ENCODE measurements around the gene DGKQ. TPM values are rescaled to one million over a fixed set of nuclear protein-coding genes. Genes with fewer than 3 reads are reported as not detected.
"Not testable (repeated sequence)": the region's sequence is repeated elsewhere in the genome, so short reads cannot be mapped to it uniquely, and the experiment has no call there.

DGKQ gene
- polyA plus RNA-seq, 1 of the 3 experiments (the other 2 are of a cell fraction): 10.9 TPM

DNA sequence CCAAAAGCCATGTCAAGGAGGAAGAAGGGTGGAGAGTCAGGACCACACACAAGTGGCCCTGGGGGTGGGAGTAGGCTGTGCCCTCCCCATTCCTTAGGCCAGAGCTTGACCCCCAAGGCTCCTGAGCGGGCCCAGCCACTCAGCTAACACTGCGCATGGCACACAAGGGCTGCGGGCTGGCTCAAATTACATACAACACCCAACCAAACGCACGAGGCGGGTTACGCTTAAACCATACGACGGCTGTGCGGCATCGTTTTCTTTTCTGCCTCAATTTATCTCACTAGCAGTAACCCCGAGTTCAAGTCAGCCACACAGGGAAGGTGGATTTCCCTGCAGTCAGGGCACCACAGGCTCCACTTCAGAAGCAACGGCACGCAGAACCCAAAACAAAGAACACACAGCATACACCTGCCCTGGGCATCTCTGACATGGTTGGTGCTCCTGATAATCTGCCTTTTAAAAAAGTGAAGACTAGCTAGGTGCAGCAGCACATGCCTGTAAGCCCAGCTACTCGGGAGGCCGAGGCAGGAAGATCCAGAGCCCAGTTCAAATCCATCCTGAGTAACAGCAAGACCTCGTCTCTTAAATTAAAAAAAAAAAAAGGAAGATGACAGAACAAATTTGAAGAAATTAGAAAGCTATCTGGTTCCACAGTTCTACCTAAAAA lies 44.1 kb downstream of the DGKQ start:
- no peak overlapping the region for H3K27ac ChIP-seq (ENCODE audit: low read depth in 2 of 2, low read length in 1 of 2)
- peaks cover 5 to 21% of the 10 kb centered on the region in 2 experiments; a peak in 3 of 4 replicates for H3K4me1 ChIP-seq (ENCODE audit: control insufficient read depth in 1 of 2, insufficient read depth in 2 of 2, low read depth in 1 of 2, low read length in 1 of 2)
- peaks cover 77% of the 10 kb centered on the region for H3K79me2 ChIP-seq (ENCODE audit: insufficient read depth)
- no peak overlapping the region for H2AFZ ChIP-seq (ENCODE audit: low read depth)
- no peaks in the 10 kb centered on the region for H3K9me3 ChIP-seq
- no peak overlapping the region for H3K4me3 ChIP-seq (ENCODE audit: low read depth in 2 of 2, low read length in 1 of 2)
- no peaks in the 10 kb centered on the region for H3K9me2 ChIP-seq
- CTCF ChIA-PET: interaction anchor here (1.3 to 4.8 kb wide), 2 partner anchors 58 to 187 kb away, joined by 4 to 22 read pairs; partner anchors contain the start of gene IDUA
- H4K20me1 ChIP-seq (ENCODE audit: insufficient read depth): peaks cover 62% of the 10 kb centered on the region
- H3K27me3 ChIP-seq (ENCODE audit: insufficient read depth): no peaks in the 10 kb centered on the region
- H3K36me3 ChIP-seq (replicated peaks in 1 of 2; ENCODE audit: control insufficient read depth in 1 of 2, insufficient read depth in 2 of 2, low read length in 1 of 2): no peaks in the 10 kb centered on the region
- no peak overlapping the region for H3K4me2 ChIP-seq
- H3K9ac ChIP-seq: no peak overlapping the region
- H3F3A ChIP-seq (replicated peaks; ENCODE audit: insufficient read depth): peaks cover 5% of the 10 kb centered on the region
- WGBS (ENCODE audit: low lambda C conversion rate): 95% methylated on average over 15 of the region's 17 CpGs
- POLR2A ChIA-PET: no interaction called here
- TF ChIP-seq, protein P1, sequence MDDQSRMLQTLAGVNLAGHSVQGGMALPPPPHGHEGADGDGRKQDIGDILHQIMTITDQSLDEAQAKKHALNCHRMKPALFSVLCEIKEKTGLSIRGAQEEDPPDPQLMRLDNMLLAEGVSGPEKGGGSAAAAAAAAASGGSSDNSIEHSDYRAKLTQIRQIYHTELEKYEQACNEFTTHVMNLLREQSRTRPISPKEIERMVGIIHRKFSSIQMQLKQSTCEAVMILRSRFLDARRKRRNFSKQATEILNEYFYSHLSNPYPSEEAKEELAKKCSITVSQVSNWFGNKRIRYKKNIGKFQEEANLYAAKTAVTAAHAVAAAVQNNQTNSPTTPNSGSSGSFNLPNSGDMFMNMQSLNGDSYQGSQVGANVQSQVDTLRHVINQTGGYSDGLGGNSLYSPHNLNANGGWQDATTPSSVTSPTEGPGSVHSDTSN (IDR thresholded peaks at IDR 0.05): no peak
- no peak for TF ChIP-seq ELF1 (IDR thresholded peaks at IDR 0.05)
- TF ChIP-seq POLR2AphosphoS5 (IDR thresholded peaks at IDR 0.05; ENCODE audit: low read depth, low read length): no peak
- TF ChIP-seq YY1 (IDR thresholded peaks at IDR 0.05; ENCODE audit: low read depth): no peak
- no peak for TF ChIP-seq JUND (IDR thresholded peaks at IDR 0.05)
- no peak for TF ChIP-seq MXI1 (IDR thresholded peaks at IDR 0.05; ENCODE audit: low read depth, low read length)
- TF ChIP-seq, protein P2, sequence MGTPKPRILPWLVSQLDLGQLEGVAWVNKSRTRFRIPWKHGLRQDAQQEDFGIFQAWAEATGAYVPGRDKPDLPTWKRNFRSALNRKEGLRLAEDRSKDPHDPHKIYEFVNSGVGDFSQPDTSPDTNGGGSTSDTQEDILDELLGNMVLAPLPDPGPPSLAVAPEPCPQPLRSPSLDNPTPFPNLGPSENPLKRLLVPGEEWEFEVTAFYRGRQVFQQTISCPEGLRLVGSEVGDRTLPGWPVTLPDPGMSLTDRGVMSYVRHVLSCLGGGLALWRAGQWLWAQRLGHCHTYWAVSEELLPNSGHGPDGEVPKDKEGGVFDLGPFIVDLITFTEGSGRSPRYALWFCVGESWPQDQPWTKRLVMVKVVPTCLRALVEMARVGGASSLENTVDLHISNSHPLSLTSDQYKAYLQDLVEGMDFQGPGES (IDR thresholded peaks at IDR 0.05; ENCODE audit: low read depth, low read length): no peak
- TF ChIP-seq, protein P3, sequence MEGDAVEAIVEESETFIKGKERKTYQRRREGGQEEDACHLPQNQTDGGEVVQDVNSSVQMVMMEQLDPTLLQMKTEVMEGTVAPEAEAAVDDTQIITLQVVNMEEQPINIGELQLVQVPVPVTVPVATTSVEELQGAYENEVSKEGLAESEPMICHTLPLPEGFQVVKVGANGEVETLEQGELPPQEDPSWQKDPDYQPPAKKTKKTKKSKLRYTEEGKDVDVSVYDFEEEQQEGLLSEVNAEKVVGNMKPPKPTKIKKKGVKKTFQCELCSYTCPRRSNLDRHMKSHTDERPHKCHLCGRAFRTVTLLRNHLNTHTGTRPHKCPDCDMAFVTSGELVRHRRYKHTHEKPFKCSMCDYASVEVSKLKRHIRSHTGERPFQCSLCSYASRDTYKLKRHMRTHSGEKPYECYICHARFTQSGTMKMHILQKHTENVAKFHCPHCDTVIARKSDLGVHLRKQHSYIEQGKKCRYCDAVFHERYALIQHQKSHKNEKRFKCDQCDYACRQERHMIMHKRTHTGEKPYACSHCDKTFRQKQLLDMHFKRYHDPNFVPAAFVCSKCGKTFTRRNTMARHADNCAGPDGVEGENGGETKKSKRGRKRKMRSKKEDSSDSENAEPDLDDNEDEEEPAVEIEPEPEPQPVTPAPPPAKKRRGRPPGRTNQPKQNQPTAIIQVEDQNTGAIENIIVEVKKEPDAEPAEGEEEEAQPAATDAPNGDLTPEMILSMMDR (IDR thresholded peaks at IDR 0.05): no peak
- no peak for TF ChIP-seq NRF1 (IDR thresholded peaks at IDR 0.05; ENCODE audit: low read depth, low read length)
- no peak for TF ChIP-seq EZH2phosphoT487 (IDR thresholded peaks at IDR 0.05; ENCODE audit: borderline replicate concordance, low read depth)
- TF ChIP-seq MEF2A (IDR thresholded peaks at IDR 0.05; ENCODE audit: borderline replicate concordance, low read depth): no peak
- no peak for TF ChIP-seq NFIC (IDR thresholded peaks at IDR 0.05; ENCODE audit: borderline replicate concordance)
- TF ChIP-seq FOXM1 (IDR thresholded peaks at IDR 0.05; ENCODE audit: low read depth): no peak
- TF ChIP-seq, protein P4, sequence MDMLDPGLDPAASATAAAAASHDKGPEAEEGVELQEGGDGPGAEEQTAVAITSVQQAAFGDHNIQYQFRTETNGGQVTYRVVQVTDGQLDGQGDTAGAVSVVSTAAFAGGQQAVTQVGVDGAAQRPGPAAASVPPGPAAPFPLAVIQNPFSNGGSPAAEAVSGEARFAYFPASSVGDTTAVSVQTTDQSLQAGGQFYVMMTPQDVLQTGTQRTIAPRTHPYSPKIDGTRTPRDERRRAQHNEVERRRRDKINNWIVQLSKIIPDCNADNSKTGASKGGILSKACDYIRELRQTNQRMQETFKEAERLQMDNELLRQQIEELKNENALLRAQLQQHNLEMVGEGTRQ (IDR thresholded peaks at IDR 0.05; ENCODE audit: borderline replicate concordance, low read depth, low read length): no peak
- TF ChIP-seq TCF12 (IDR thresholded peaks at IDR 0.05): no peak
- peak; percentile 5 for DNase-seq

DNA sequence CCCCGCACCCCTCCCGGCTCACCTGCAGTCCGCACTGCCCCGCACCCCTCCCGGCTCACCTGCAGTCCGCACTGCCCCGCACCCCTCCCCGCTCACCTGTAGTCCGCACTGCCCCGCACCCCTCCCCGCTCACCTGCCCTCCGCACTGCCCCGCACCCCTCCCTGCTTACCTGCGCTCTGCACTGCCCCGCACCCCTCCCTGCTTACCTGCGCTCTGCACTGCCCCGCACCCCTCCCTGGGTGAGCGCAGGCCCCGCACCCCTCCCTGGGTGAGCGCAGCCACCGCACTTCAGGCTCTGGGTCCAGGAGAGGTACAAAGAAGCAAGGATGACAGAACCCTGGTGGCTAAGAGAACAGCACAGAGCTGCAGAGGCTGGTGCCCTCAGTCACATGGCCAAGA lies 45.8 kb downstream of the DGKQ start:
- Histone ChIP-seq H3K79me2 (ENCODE audit: insufficient read depth) (peaks cover 87% of the 10 kb centered on the region), H3K4me1 (ENCODE audit: control insufficient read depth in 1 of 2, insufficient read depth in 2 of 2, low read depth in 1 of 2, low read length in 1 of 2) (peaks cover 5 to 15% of the 10 kb centered on the region in 2 experiments; a peak in 3 of 4 replicates), H4K20me1 (ENCODE audit: insufficient read depth) (peaks cover 72% of the 10 kb centered on the region)
- H3K36me3 ChIP-seq (replicated peaks in 1 of 2; ENCODE audit: control insufficient read depth in 1 of 2, insufficient read depth in 2 of 2, low read length in 1 of 2); H3K9me3 ChIP-seq; POLR2A ChIA-PET; H3K9me2 ChIP-seq; H3F3A ChIP-seq (replicated peaks; ENCODE audit: insufficient read depth); H3K4me2 ChIP-seq; H3K9ac ChIP-seq; CTCF ChIA-PET; H2AFZ ChIP-seq (ENCODE audit: low read depth); H3K27ac ChIP-seq (ENCODE audit: low read depth in 2 of 2, low read length in 1 of 2); H3K27me3 ChIP-seq (ENCODE audit: insufficient read depth); H3K4me3 ChIP-seq (ENCODE audit: low read depth in 2 of 2, low read length in 1 of 2): not testable (repeated sequence)
- WGBS (ENCODE audit: low lambda C conversion rate): 95% methylated on average over 17 of the region's 21 CpGs
- peak; percentile 14 for DNase-seq
